GM19324 (cell line): ENCODE measurements around the gene MED12L.
"Not testable (repeated sequence)": the region's sequence is repeated elsewhere in the genome, so short reads cannot be mapped to it uniquely, and the experiment has no call there.

ENCODE experiments used
- ATAC-seq: cut with Tn5 transposase; IDR thresholded peaks from one replicate; pipeline ENCODE4 v1.9.1; 2021; ENCODE audit warnings: mild to moderate bottlenecking, moderate library complexity; ENCODE audit not compliant: unreplicated experiment, low FRiP score

The MED12L gene

DNA sequence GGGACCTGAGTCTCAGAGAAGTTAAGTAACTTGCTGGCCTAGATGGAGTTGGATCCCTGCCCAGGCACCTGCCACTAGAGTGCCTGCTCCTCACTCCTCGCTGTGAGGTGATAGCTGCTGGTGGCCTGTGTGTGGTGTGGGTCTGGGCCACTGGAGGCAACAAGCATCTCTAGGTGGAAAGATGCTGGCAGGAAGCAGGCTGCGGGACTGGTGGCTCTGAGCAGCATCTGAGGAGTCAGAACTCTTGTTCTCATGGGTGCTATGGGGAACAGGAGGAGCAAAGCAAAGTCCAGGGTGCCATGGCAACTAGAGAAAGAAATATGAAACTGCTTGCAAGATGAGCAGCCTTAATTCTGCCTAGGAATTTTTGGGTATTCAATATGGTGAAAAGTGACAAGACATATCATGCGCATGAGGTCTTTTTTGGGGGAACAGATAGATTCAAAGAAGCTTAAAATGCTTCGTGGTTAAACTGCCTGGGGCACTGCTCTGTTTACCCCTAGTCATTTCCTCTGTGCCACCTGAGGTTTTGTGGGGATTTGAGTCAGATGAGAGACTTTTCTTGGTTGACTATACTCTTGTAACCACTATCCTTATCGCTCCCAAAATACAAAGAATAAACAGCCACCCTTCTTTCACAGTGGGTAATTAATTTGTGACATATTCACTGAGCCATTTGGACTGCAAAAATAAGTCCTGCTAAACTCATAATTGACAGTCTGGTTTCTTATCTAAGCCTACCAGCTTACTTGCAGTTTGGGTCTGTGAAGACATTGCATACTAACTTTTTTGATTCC is 50.3 kb downstream of the MED12L start:
- no peak for ATAC-seq

DNA sequence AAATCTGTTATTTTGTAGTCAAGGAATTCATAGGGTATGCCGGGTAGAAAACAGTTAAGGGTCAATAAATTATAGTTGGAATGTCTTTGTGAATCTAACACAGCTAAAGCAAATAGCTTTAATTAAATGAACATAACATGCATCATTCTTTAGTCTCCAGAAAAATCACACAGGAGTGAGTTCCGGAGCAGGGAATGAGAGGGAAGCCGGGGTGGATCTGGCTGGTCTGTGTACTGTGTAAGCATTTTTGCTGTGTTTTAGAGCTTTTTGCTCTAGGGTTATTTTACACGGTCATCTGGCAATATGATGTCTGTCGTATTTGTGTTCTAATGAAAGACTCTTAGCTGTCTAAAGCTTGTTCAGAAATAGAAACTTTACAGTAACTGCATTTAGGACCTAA is 57.5 kb downstream of the MED12L start:
- ATAC-seq = no peak

DNA sequence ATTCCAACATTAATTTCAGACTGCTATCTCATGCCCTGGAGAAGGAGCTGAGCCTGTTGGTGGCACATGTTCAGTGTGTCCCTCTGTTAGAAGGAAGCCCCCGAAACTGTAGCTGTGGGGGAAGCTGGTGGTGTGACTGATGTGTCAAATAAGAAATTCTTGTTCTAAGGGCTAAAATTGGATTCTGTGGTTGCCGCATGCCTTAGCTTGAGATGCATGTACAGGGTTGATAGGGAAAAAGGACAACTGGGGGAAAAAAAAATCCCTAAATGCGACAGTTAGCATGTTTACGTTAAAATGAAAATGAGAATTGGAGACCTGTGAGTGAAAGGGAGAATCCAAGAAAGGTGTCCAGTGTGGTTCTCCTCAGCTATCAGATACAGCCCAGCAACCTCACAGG is 58.6 kb downstream of the MED12L start:
- ATAC-seq = no peak

DNA sequence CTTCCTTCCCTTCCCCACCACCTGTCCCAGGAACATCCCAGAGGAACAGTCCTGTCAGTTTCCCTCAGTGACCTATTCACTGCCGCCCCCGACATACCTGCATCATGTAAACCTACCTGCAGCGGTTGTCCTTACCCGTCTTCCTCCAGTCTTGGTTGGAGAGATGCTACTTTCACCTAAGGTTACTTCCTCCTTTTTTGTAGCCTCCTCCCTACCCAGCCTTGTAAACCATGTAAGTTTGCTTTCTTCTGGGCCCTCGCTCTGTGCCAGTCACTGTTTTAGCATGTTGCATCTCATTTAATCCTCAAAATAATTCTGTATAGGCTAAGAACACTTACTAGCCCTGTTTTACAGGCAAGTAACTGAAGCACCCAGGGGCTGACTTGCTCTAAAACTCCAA is 59.3 kb downstream of the MED12L start:
- no peak for ATAC-seq

DNA sequence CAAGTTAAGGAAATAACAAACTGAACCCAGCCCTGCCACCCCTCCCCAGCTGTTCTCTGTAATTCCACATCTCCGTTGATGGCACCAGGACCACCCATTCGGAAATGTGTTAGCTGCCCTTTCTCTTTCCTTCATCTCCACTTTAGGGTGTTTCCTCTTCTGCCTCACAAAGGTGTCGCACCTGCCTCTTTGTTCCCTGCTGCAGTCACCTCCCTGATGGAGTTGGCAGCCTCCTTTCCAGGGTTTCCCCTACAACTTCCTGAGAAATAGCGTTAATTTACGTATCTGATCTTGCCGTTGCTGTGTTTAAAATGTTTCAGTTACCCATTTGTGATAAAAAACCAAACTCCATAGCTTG is 60.2 kb downstream of the MED12L start:
- no peak for ATAC-seq

DNA sequence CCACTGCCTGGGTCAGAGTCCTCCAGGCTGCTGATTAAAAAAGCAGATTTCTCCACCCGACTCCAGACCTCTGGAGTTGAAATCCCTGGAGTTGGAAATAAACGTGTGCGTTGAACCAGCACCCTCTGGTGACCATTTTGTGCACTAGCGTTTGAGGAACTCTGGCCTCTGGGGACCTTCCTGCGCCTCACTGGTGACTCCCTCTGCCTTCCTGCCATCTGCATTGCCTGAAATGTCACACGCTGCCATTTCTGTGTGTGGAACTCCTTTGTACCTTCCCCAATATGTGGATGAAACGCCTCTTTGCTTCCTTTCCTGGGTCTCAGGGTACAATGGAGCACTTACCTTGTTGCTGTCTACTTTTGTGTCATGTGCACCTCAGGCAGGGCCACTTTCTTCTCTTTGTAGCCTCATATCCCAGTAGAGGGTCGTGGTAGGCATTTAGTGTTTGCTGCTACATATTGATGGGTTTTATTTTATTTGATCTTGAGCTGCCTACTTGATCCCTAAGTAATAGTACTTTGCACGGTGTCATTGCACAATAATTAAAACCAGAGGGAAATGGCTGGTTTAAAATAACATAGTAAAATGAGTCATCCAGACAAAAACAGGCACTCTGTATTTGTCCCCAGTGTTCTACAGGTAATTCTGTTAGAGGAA is 60.7 kb downstream of the MED12L start:
- ATAC-seq = peak; percentile 87

DNA sequence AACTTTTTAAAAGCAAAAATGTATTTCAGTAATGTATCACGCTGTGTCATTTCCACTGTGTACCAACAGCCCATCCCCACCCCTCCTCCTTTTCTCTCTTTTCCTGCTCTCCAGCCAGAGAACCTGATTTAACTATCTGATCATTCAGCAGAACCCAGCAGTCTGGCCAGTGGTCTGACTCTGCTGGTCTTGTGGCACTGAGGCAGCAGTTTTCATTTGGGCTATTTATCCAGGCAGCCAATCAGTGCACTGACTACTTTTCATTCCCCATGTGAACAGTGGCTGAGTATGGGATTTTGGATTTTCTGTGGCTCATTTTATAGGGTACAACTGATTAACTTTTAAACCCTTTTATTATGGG is 61.2 kb downstream of the MED12L start:
- no peak for ATAC-seq

DNA sequence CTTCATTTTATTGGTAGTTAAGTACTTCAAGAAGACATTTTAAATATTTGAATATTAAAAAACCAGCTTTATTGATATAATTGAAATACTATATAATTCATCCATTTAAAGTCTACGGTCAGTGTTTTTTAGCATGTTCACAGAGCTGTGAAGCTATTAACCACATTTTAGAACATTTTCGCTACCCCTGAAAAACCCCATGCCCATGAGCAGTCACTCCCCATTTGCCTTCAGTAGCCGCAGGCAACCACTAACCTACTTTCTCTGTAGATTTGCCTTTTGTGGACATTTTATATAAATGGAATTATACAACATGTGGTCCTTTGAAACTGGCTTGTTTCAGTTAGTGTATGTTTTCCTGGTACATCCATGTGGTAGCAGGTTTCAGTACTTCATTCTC is 61.8 kb downstream of the MED12L start:
- no peak for ATAC-seq

DNA sequence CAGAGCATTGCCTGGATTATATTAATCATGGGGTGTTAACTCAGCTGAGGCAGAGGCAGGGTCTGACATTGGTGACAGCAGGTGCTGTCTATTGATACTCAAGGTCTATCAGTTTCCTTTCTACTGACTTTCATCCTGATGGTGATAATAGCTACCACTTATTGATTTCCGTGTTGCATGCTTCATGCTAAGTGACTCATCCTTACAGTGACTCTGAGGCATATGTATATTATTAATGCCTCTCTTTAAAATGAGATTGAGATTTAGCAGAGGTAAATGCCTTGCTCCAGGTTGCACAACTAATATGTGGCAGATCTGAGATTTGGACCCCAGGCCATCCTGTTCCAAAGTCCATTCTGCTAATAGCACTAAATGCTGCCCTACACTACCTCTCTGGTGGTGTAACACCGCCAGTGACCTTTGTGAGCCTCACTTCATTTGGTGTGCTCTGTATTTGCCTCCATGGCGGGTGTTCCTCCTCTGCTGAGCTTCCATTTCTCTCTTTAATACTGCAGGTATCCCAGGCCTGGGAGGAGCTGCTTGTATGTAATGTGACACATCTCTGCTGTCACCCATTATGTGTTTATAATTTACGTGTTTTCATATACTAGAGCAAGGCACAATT is 67.1 kb downstream of the MED12L start:
- ATAC-seq = no peak

DNA sequence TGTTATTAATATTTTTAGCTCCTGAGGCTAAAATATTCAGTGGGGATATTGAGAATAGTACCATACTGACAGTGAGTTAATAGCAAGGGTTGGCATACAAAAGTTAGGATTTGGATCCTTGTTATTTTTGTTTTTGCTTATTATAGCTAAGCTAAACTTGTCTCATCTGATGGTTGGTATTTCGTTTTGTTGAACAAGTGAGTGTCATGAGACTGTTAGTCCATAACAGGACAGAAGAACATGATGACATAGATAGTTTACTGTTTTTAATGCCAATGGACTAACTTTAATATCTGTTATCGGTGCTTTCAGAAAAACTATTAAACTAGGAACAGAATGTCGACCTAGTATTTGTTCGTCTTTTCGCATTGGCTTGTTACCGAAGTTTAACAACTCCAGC is 69.1 kb downstream of the MED12L start:
- no peak for ATAC-seq

DNA sequence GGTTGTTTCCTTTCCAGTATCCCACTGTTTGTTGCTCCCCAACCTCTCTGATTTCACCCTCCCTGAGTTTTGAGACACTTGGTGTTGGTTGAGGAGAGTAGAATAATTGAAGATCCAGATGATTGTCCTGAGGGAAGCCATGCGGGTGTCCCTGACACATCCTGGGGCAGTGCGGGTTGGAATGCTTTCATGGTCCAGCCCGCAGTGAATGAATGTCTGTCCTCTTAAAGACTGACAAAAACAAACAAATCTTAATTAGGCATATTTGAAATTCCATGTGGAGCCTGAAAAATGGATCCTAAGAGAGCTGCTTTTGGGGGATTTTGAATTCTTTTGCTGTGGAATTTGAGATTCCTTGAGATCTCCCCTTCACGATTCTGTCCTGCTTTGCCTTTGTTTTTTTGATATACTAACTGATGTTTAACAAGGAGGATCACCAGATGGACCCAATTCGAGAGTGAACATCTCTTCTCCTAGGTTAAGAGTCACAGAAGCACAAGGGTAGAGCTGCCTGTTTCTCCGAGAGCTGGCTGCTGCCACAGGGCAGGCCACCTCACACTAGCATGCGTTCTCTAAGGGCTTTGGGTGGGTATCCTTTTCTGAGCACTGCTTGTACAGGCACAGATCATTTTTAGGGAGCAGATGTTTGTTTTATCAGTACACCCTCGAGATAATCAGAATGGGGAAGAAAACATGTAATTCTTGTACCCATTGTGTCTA is 70.1 kb downstream of the MED12L start:
- no peak for ATAC-seq

DNA sequence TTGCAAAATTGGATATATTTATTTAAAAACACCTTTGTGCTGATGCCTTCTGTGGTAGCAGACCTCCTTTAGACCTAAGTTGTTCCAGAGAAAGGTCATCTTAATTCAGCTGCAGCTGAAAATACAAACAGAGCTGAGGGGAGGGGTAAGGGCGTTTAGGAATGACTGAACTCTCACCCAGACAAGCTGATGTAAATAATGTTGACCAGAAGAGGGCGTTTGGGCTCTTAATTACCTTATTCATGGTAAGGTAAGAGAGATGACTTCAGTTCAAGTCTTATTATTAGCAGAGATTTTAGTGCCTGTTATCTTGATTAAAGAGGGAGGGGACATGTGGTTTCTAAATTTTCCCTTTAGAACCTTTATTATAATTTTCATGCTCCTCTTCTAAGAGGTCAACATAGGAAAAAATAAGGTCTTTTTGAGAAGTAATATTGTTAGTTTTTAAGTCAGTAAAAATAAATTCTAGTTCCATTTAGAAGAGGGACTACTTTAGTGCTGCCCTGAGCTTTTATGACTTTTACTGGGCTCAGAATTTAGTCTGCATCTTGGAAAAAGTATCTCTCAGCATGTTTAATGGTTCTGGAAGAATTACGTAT is 71.3 kb downstream of the MED12L start:
- ATAC-seq = peak; percentile 54

DNA sequence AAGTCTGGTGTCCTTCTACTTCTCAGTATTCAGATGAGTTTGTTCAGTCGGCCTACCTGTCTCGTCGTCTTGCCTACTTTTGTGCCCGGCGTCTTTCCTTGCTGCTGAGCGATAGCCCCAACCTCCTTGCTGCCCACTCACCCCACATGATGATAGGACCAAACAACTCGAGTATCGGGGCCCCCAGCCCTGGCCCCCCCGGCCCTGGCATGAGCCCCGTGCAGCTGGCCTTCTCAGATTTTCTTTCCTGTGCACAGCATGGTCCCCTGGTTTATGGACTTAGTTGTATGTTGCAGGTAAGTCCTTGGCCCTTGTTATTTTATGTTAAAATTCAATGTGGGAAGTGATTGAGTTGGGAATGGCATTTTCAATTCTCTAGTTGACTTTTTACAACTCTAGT is 74.3 kb downstream of the MED12L start:
- no peak for ATAC-seq

DNA sequence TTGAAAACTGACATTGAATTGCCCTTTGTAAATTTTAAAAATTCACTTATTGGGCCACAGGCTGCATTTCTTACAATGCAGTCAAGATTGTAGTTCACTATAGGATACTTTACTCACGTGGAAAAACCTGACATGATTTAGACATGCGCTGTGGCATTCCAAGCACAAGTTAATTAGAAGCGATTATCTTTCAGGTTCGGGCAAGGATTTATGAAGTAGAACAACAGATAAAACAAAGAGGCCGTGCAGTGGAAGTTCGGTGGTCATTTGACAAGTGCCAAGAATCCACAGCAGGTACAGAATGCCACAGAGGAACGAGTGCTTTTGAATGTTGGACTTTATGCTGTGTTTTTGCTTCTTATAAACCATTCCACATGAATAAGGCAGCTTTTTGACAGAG is 79.8 kb downstream of the MED12L start:
- ATAC-seq = no peak

DNA sequence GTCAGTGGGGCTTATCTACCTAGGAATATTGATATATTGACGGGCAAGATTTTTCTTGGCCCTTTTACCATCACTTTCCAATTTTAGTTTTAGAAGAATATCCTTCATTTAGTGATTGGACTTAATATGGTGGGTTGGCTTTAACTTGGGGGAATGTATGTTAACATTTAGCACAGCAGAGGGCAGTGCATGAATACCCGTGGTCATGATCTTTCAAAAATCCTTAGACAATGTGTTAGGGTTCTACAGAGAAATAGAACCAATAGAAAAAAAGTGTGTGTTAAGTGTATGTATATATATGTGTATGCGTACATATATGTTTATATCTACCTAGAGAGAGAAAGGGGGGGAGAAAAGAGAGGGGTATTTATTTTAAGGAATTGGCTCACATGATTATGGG is 80.7 kb downstream of the MED12L start:
- no peak for ATAC-seq

DNA sequence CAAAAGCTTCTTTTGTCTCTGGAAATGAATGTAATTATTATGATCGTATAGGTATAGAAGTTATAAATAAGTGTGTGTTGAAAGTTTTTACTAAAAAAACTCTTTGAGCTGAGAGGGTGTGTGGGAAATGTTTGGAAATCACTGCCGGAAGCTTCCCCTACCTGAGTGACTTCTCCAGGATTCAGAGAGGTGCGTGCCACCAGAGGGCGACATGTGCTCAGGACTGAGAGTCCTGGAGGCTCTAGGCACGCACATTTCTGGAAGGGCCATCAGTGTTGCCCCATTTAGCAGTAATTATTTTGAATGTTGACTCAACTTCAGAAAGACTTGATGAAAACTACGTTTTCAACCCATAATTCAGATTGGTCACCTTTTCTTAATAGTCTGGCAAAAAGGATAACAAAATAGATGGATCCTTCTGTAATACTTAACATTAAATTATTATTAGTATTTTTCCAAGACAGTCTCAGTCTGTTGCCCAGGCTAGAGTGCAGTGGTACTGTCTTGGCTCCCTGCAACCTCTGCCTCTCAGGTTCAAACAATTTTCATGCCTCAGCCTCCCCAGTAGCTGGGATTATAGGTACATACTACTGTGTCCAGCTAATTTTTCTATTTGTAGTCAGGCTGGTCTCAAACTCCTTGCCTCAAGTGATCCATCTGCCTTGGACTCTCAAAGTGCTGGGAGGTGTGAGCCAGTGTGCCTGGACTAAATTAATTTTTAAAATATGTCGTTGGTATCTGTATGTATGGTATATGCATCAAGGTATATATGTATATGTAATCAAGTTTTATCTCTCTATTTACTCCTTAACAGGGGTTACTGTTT is 83.0 kb downstream of the MED12L start:
- ATAC-seq = peak; percentile 64

DNA sequence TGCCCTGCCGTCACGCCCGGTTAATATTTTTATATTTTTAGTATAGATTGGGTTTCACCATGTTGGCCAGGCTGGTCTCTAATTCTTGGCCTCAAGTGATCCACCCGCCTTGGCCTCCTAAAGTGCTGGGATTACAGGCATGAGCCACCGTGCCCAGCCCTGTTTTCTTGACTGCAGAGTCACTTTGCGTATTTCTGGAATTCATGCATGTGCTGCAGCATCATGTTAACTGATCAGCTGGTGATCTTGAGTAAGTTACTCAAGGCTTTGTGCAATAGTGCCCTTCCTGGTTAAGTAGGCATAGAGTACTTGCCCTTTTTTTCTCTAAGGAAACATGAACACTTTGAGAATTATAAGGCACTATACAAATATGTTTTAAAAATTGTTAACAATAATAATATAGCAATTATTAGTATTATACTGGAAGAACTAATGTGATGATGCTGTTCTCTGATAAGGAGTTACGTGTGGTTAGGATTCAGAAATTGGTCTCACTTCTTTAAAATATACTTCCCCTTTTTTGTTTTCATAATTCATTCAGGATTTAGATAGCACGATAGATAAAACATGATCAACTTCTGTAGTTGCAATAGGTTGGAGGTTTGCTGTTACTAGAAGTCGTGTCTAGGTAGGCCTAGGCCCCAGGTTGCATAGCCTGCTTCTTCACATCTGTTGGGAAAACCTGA is 83.9 kb downstream of the MED12L start:
- no peak for ATAC-seq

DNA sequence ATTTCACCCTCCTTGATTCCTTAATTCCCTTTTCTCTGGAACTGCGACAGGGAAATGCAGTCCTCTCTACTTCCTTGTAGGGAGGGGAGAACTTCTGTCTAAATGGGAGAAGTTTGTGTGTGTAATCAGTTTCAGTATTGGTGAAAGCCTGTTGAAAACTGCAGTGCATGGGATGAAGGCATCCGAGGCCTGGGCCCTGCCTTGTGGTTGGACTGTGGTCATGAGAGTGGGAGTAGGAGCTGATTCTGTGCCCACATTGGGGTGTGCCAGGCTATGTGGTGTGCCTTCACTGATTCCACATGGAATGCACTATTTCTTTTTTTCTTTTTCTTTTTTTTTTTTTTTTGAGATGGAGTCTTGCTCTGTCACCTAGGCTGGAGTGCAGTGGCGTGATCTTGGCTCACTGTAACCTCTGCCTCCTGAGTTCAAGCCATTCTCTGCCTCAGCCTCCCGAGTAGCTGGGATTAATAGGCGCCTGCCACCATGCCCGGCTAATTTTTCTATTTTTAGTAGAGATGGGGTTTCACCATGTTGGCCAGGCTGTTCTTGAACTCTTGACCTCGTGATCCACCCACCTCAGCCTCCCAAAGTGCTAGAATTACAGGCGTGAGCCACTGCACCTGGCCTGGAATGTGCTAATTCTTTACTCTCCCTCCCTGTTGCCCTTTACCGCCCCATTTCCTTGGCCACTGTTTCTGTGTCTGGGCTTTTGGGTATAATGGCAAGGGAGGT is 84.7 kb downstream of the MED12L start:
- not testable (repeated sequence) for ATAC-seq
